Skeletal muscle satellite cell (primary cell): ENCODE results near the gene PRKAA1.

Experiments used
- H3K27me3 ChIP-seq: 2 replicates; pipeline ENCODE4 v1.7.0; 2013; ENCODE audit warnings: low read length; ENCODE audit not compliant: control insufficient read depth, insufficient read depth
- H3K36me3 ChIP-seq: 2 replicates; pipeline ENCODE4 v1.7.0; 2013; ENCODE audit warnings: mild to moderate bottlenecking, control low read depth, low read length; ENCODE audit not compliant: insufficient read depth
- H3K4me1 ChIP-seq: 2 replicates; pipeline ENCODE4 v1.7.0; 2013; ENCODE audit warnings: low read length; ENCODE audit not compliant: control insufficient read depth, insufficient read depth
- H3K4me2 ChIP-seq: 2 replicates; pipeline ENCODE4 v1.7.0; 2013; ENCODE audit warnings: mild to moderate bottlenecking, low read length
- H3K4me3 ChIP-seq: 2 replicates; pipeline ENCODE4 v1.7.0; 2013; ENCODE audit warnings: low read length
- H3K9ac ChIP-seq: 2 replicates; pipeline ENCODE4 v1.7.0; 2013; ENCODE audit warnings: mild to moderate bottlenecking, low read depth, low read length, moderate library complexity
- H3K9me3 ChIP-seq: replicated peaks from 2 replicates; pipeline ENCODE4 v1.7.0; 2013; ENCODE audit warnings: mild to moderate bottlenecking, control low read depth, low read length

The PRKAA1 gene

GRCh38 chr5:40775846-40776657 lies 22.1 kb downstream of the PRKAA1 start:
- Histone ChIP-seq H3K4me3 (no peak overlapping the region), H3K4me1 (no peaks in the 10 kb centered on the region), H3K4me2 (no peak overlapping the region), H3K9me3 (no peaks in the 10 kb centered on the region), H3K27me3 (no peaks in the 10 kb centered on the region), H3K36me3 (peaks cover 47% of the 10 kb centered on the region), H3K9ac (no peak overlapping the region)

DNA sequence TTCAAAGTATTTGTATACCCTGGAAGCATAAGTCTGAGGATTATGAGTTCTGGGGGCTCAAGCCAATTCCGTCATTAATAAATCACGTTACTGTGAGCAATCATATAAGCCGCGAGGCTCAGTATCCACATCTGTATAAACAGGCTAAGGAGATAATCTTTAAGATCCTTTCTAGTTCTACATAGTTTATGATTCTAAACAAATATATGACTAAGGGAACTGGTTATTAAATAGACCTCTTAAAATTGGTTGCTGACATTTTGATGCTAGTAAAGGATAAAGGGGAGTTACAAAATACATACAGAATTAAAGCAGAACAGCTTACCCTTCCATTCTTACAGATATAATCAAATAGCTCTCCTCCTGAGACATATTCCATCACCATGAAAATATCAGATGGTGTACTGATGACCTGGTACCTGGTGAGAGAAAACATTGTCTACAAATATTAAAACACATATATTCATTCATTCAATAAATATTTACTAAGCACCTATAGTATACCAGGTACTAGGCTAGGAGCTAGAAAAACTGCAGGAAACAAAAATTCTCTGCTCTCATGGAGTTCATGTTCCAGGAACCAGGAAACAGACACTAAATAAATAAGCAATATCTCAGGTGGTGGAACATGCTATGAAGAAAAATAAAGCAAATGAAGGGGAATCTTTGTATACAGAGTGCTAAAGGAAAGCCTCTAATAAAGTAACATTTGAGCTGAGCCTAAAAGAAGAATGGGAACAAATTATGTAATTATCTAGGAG lies 22.9 kb downstream of the PRKAA1 start:
- peaks cover 48% of the 10 kb centered on the region for H3K36me3 ChIP-seq
- no peaks in the 10 kb centered on the region for H3K4me1 ChIP-seq
- no peak overlapping the region for H3K9ac ChIP-seq
- no peak overlapping the region for H3K4me2 ChIP-seq
- H3K4me3 ChIP-seq: no peak overlapping the region
- no peaks in the 10 kb centered on the region for H3K9me3 ChIP-seq
- H3K27me3 ChIP-seq: no peaks in the 10 kb centered on the region

DNA sequence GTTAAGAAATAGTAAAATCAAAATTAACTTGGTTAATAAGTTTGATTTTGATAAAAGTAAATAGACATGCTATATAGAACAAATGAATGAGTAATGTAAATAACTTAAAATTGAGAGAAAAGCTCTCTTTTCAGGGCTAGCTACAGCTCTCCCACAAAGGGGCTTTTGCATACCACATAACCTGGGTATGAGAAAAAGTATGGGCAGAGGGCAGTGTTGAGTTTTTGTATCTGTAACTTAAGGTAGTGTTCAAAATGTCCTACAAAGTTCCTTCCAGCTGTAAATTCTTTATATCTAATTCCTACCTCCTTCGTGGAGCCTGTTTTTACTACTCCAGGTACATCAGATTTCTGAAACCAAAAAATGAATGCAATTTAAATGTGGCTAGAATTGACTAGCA lies 23.6 kb downstream of the PRKAA1 start:
- peaks cover 48% of the 10 kb centered on the region for H3K36me3 ChIP-seq
- no peaks in the 10 kb centered on the region for H3K27me3 ChIP-seq
- no peaks in the 10 kb centered on the region for H3K4me1 ChIP-seq
- no peak overlapping the region for H3K9ac ChIP-seq
- no peak overlapping the region for H3K4me2 ChIP-seq
- H3K9me3 ChIP-seq: no peaks in the 10 kb centered on the region
- H3K4me3 ChIP-seq: no peak overlapping the region

DNA sequence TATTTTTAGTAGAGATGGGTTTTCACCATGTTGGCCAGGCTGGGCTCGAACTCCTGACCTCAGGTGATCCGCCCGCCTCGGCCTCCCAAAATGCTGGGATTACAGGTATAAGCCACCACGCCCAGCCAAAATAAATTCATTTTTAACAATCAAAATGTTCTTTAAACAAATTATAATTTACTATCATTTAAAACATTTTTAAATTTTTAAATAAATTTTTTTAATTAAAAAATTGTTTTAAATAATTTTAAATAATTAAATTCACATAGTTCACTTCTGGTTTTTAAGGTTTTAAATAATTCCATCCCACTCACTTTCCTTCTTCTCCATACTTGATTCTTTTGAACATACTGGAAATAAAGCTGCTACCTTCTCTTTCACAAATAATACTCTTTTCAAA lies 27.4 kb downstream of the PRKAA1 start:
- Histone ChIP-seq H3K4me2 (no peak overlapping the region), H3K27me3 (no peaks in the 10 kb centered on the region), H3K9ac (no peak overlapping the region), H3K36me3 (peaks cover 64% of the 10 kb centered on the region), H3K4me3 (no peak overlapping the region), H3K9me3 (no peaks in the 10 kb centered on the region), H3K4me1 (no peaks in the 10 kb centered on the region)

DNA sequence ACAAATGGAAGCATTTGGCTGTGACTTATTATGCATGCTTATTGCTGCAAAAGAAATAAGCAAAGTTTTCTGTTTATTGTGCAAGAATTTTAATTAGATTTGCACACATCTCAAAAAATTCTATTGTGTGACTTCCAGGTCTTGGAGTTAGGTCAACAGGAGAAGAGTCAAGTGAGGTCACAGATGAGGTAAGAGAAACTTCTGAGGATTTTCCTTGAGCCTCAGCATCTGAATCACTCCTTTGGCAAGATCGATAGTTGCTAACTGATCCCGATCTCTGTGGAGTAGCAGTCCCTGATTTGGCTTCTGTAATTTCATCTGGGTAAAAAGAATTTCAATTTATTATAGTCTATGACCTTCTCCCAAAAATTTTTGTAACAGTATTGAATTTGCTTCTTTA lies 35.5 kb downstream of the PRKAA1 start:
- no peaks in the 10 kb centered on the region for H3K4me1 ChIP-seq
- H3K27me3 ChIP-seq: no peaks in the 10 kb centered on the region
- H3K4me3 ChIP-seq: no peak overlapping the region
- peaks cover 65% of the 10 kb centered on the region for H3K36me3 ChIP-seq
- no peak overlapping the region for H3K4me2 ChIP-seq
- no peak overlapping the region for H3K9ac ChIP-seq
- no peaks in the 10 kb centered on the region for H3K9me3 ChIP-seq

DNA sequence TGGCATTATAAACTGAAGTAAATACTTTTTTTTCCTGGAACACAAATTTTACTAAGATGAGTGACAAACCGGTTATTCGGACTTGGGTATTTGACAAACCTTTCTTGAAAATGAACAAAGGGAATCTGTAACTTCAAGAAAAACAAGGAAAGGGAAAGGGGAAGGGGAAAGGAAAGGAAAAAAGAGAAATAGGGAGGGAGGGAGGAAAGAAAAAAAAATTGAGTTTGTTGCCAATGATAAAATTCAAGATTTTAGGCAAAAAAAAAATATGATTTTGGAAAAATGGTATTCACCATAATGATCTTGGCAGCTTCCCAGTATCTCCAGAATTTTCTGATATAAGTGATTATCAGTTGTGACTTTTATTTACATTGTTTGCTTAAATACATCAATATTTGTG lies 40.8 kb downstream of the PRKAA1 start:
- H3K27me3 ChIP-seq: no peaks in the 10 kb centered on the region
- H3K36me3 ChIP-seq: peaks cover 27% of the 10 kb centered on the region
- H3K9ac ChIP-seq: no peak overlapping the region
- peaks cover 12% of the 10 kb centered on the region for H3K4me1 ChIP-seq
- no peak overlapping the region for H3K4me3 ChIP-seq
- no peaks in the 10 kb centered on the region for H3K9me3 ChIP-seq
- no peak overlapping the region for H3K4me2 ChIP-seq

DNA sequence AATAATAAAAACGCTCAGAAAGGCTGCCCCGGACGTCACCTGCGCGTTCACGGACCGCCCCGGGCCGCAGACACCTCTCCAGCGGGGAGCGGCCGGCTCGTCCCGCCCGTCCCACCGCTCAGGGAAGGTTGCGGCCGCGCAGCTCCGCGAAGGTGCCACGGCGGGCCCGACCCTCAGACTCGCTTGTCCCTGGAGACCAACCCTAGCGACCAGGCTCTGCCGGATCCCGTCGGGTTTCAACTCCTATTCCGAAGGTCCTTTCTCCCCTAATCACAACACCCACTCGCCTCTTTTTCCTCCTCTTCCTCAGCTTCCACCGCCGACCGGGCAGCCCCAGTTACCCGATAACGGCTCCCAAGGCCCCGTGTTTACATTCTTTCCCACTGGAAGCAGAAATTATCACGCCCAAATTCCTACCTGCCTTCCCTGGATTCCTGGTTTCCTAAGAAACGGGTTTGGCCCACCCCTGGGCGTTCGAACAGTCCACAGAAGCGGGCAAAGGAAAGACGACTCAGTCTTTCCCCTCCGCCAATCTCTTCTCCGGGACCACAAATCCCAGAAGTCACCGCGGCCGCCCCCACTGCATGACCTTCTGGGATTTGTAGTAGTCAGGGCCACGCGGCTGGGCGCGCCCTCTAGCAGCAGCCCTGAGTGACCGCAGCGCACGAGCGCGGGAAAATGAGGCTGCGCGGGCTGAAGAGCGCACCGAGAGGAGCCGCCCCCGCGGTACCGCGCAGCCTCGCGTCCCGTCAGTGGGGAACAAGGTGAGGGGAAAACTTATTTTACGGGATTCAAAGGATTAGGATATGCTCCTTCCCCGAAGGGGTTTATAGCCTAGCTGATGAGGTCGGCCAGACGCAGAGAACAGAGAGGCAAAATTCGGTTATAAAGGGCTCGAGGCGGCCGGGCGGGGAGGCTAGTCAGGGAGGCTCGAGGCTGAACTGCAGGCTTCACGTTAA lies 42.5 kb downstream of the PRKAA1 start, which contains the start of gene TTC33:
TTC33 (minus strand) TSS at position 555 of the 959 bp plus-strand sequence. CDS start 8,943 bp downstream, outside the sequence.
- Histone ChIP-seq H3K4me1 (peaks cover 12% of the 10 kb centered on the region), H3K27me3 (no peaks in the 10 kb centered on the region), H3K36me3 (peaks cover 17% of the 10 kb centered on the region), H3K4me3 (peak within 1 kb of the TSS; percentile 85), H3K9ac (peak within 1 kb of the TSS; percentile 92), H3K4me2 (peak within 1 kb of the TSS; percentile 90), H3K9me3 (no peaks in the 10 kb centered on the region)

DNA sequence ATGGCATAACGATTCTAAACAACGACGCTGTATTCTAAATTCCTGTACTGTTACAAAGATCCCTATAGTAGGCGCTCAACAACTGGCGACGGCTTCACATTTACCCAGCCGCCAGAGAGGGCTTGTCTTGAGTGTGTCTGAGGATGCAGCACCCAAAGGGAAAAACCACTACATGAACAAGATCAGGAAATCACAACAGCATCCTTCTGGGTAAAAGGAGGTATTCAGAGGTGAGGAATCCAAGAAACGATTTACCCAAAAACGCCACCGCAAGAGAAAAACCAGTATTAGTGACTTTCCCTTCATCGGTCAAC lies 43.1 kb downstream of the PRKAA1 start:
- peak overlapping the region; percentile 85 for H3K4me3 ChIP-seq
- peak overlapping the region; percentile 90 for H3K4me2 ChIP-seq
- H3K27me3 ChIP-seq: no peaks in the 10 kb centered on the region
- H3K9ac ChIP-seq: peak overlapping the region; percentile 92
- H3K4me1 ChIP-seq: peaks cover 12% of the 10 kb centered on the region
- peaks cover 10% of the 10 kb centered on the region for H3K36me3 ChIP-seq
- no peaks in the 10 kb centered on the region for H3K9me3 ChIP-seq

DNA sequence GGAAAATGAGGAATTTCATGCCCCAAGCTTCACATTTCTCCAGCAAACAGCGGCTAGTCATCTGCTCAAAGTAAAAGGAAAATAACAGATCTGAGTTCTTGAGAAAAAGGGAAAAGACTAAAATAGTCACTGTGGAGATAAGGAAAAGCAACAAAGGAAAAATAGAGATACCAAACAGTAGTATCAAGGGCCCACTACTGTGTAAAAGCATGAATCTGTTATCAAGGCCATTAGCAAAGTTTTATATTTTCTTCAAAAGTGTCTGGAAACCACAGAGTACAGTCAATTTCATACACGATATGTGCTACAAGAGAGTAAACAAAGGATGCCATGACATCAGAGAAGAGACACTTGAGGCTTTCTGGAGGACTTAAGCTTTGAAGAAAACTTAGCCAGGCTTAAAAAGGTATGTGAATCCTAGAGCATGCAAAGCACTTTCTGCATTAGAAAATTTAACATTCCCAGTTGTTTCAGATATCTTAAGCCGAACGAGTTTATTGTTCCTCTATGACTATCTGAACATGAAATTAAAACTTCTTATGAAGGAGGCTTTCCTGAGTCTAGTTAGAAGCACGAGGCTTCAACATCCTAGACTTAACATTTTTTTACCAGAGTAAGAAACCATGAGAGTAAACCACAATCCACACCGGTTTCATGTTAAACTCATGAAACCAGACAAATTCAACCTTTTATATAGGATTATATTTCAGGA lies 43.6 kb downstream of the PRKAA1 start:
- H3K9ac ChIP-seq: peak overlapping the region; percentile 92
- H3K4me1 ChIP-seq: peaks cover 12% of the 10 kb centered on the region
- H3K36me3 ChIP-seq: peaks cover 10% of the 10 kb centered on the region
- H3K4me3 ChIP-seq: peak overlapping the region; percentile 85
- no peaks in the 10 kb centered on the region for H3K9me3 ChIP-seq
- no peaks in the 10 kb centered on the region for H3K27me3 ChIP-seq
- peak overlapping the region; percentile 90 for H3K4me2 ChIP-seq

DNA sequence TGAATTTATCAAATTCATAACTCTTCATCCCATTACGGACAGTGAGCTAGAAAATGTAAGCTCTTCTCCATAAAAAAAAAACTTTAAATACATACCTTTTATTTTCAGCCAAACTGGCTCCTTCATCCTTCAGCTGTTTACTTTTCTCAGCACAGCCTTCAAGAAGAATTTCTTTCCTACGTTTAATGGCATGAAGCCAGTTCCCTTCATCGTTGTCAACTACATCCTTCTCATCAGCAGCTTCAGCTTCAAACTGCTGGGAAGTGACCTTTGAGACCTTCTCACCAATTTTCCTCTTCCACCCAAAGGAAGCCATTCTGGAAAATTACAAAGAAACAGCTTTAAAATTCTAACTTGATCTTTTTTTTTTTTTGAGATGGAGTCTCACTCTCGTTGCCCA lies 51.5 kb downstream of the PRKAA1 start:
- Histone ChIP-seq H3K27me3 (no peaks in the 10 kb centered on the region), H3K9me3 (no peaks in the 10 kb centered on the region), H3K36me3 (peaks cover 6% of the 10 kb centered on the region), H3K4me2 (no peak overlapping the region), H3K9ac (no peak overlapping the region), H3K4me1 (peaks cover 9% of the 10 kb centered on the region), H3K4me3 (no peak overlapping the region)
